Measurements from ENCODE around the gene NKX2-4.
"Not testable (repeated sequence)": the region's sequence is repeated elsewhere in the genome, so short reads cannot be mapped to it uniquely, and the experiment has no call there.

- TF ChIP-seq POLR2A (IDR thresholded peaks at IDR 0.05; ENCODE audit: low read length); GATA1 (IDR thresholded peaks at IDR 0.05; ENCODE audit: low read depth, low read length): not testable (repeated sequence)
Observed at GRCh38 chr20:21366273-21366672, 31.1 kb downstream of the NKX2-4 start.

Measured in erythroblast (primary cell).